HepG2 (cell line): ENCODE measurements around the gene SNRNP35. TPM values are rescaled to one million over a fixed set of nuclear protein-coding genes. Genes with fewer than 3 reads are reported as not detected.

ENCODE experiments used
- ARNT ChIP-seq: fragments of 450-650 bp; IDR thresholded peaks from 2 replicates; pipeline ENCODE4 v1.6.1; 2017
- ERF ChIP-seq: IDR thresholded peaks from 2 replicates; pipeline ENCODE4 v1.6.1; 2018; ENCODE audit warnings: missing biosample characterization, missing genetic modification reagents
- GABPB1 ChIP-seq: IDR thresholded peaks from 2 replicates; pipeline ENCODE4 v1.6.1; 2016; ENCODE audit warnings: mild to moderate bottlenecking, missing genetic modification reagents, moderate library complexity, missing compliant biosample characterization
- HDAC2 ChIP-seq: sonication (generic); formaldehyde crosslinking; IDR thresholded peaks from 2 replicates; pipeline ENCODE4 v1.4.0; 2020; ENCODE audit warnings: missing genetic modification reagents
- HNF4A ChIP-seq: sonication (generic); formaldehyde crosslinking; IDR thresholded peaks from 2 replicates; pipeline ENCODE4 v1.4.0; 2020; ENCODE audit warnings: missing genetic modification reagents
- KDM2A ChIP-seq: sonication (generic); formaldehyde crosslinking; IDR thresholded peaks from 2 replicates; pipeline ENCODE4 v1.4.0; 2020; ENCODE audit warnings: low read depth, missing genetic modification reagents, borderline replicate concordance
- KMT2B ChIP-seq: IDR thresholded peaks from 2 replicates; pipeline ENCODE4 v1.6.1; 2016; ENCODE audit warnings: missing genetic modification reagents, missing compliant biosample characterization
- POLR2G ChIP-seq: fragments of 200-400 bp; formaldehyde crosslinking; IDR thresholded peaks from 2 replicates; pipeline ENCODE4 v1.6.1; 2018; ENCODE audit warnings: mild to moderate bottlenecking, low read depth, low read length, moderate library complexity
- RXRB ChIP-seq: IDR thresholded peaks from 2 replicates; pipeline ENCODE4 v1.6.1; 2016; ENCODE audit warnings: borderline replicate concordance, missing genetic modification reagents, missing compliant biosample characterization
- SP2 ChIP-seq: sonication (generic); formaldehyde crosslinking; IDR thresholded peaks from 2 replicates; pipeline ENCODE4 v1.5.1; 2020; ENCODE audit warnings: mild to moderate bottlenecking, missing genetic modification reagents
- WIZ ChIP-seq: sonication (generic); formaldehyde crosslinking; IDR thresholded peaks from 2 replicates; pipeline ENCODE4 v1.5.1; 2020; ENCODE audit warnings: mild to moderate bottlenecking, missing genetic modification reagents
- ZNF224 ChIP-seq: sonication (generic); formaldehyde crosslinking; IDR thresholded peaks from 2 replicates; pipeline ENCODE4 v1.5.0; 2020; ENCODE audit warnings: mild to moderate bottlenecking, missing genetic modification reagents
- ZNF607 ChIP-seq: sonication (generic); formaldehyde crosslinking; IDR thresholded peaks from 2 replicates; pipeline ENCODE4 v1.5.1; 2020; ENCODE audit warnings: missing genetic modification reagents, mild to moderate bottlenecking, borderline replicate concordance
- ZNF609 ChIP-seq: sonication (generic); formaldehyde crosslinking; IDR thresholded peaks from 2 replicates; pipeline ENCODE4 v1.4.0; 2020; ENCODE audit warnings: mild to moderate bottlenecking, missing genetic modification reagents, borderline replicate concordance
- ZNF724P ChIP-seq: sonication (generic); formaldehyde crosslinking; IDR thresholded peaks from 2 replicates; pipeline ENCODE4 v1.8.0; 2022; ENCODE audit warnings: missing genetic modification reagents, borderline replicate concordance
- polyA plus RNA-seq, 8 experiments: library from polyadenylated mRNA; depleted of rRNA in 3 of 8; stranded (reverse) in 7 of 8; unstranded in 1 of 8; fragments of >200 nt; fragmentation: Illumina TruSeq in 4 of 8; extraction: Trizol in 4 of 8; gene quantifications; 2 replicates each; pipeline versions ENCODE4 v1.2.1 to v1.2.3, GENCODE V29; 2011 to 2016; ENCODE audit warnings: low read depth in 4 of 8, missing spikeins in 1 of 8, mixed read lengths in 1 of 8; ENCODE audit not compliant: insufficient read depth in 1 of 8
- total RNA-seq, 5 experiments: library from RNA; depleted of rRNA; stranded (reverse); fragments of >200 nt; fragmentation: Illumina TruSeq; extraction: Trizol; gene quantifications; 2 replicates each; pipeline ENCODE4 v1.2.3, GENCODE V29; 2016; ENCODE audit warnings: low read depth in 1 of 5

The SNRNP35 gene
- total and polyA plus RNA-seq, 2 of the 13 experiments (the other 11 are each of a cell fraction or from before 2014, with no cell fraction given), result 11.3 to 22.6 TPM

GRCh38 chr12:123436017-123436964 lies 21.6 kb upstream of the SNRNP35 start, which contains the start of gene RILPL2 (continued):
- TF ChIP-seq ARNT, result no peak
- no peak; the same call in none of the 2 replicates for TF ChIP-seq HDAC2
- TF ChIP-seq ZNF609 (CRISPR knock-in tag), result 0 out of 2 replicates have a peak, but pooled peaks have one; percentile 27
- TF ChIP-seq KDM2A (CRISPR knock-in tag), result peak; percentile 65; the same call in 1 of the 2 replicates
- 0 out of 2 replicates have a peak, but pooled peaks have one; percentile 54 for TF ChIP-seq SP2 (CRISPR knock-in tag)
- TF ChIP-seq RXRB (CRISPR knock-in tag), result peak; percentile 3; the same call in 1 of the 2 replicates
- TF ChIP-seq ZNF224 (CRISPR knock-in tag), result 0 out of 2 replicates have a peak, but pooled peaks have one; percentile 45
- TF ChIP-seq HNF4A, result peak; percentile 28; the same call in 1 of the 2 replicates
- TF ChIP-seq KMT2B (CRISPR knock-in tag), result 0 out of 2 replicates have a peak, but pooled peaks have one; percentile 39
- TF ChIP-seq ZNF607 (CRISPR knock-in tag), result peak; percentile 67; the same call in 1 of the 2 replicates
- TF ChIP-seq ZNF724P (CRISPR knock-in tag), result peak; percentile 14; the same call in 1 of the 2 replicates
- TF ChIP-seq ERF (CRISPR knock-in tag), result peak; percentile 56; the same call in 1 of the 2 replicates
- TF ChIP-seq GABPB1, result peak; percentile 66; the same call in 1 of the 2 replicates
- TF ChIP-seq WIZ (CRISPR knock-in tag), result 0 out of 2 replicates have a peak, but pooled peaks have one; percentile 58
- TF ChIP-seq POLR2G, result peak; percentile 58; the same call in 1 of the 2 replicates
